Muscle of arm (tissue), 12 donors: ENCODE data around the gene REEP2. TPM values are rescaled to one million over a fixed set of nuclear protein-coding genes. Genes with fewer than 3 reads are reported as not detected.
A peak's percentile ranks its signal among the peaks of the same experiment; 100 is the strongest.

Experiments used
- DNase-seq: peaks from one replicate; pipeline ENCODE4 v3.0.0-alpha.2; 2013
- polyA plus RNA-seq, 12 donors: library from polyadenylated mRNA; unstranded; fragments of 120-200 nt; gene quantifications; one replicate each; pipeline ENCODE4 v1.2.1, GENCODE V29; 2013; ENCODE audit not compliant: insufficient read length in 12 of 12

REEP2 gene
- polyA plus RNA-seq, 12 donors, result 10.6 to 35.2 (median 15.8) TPM; not detected in 1

GRCh38 chr5:138445547-138446271 lies 6.9 kb downstream of the REEP2 start:
- no peak for DNase-seq

DNA sequence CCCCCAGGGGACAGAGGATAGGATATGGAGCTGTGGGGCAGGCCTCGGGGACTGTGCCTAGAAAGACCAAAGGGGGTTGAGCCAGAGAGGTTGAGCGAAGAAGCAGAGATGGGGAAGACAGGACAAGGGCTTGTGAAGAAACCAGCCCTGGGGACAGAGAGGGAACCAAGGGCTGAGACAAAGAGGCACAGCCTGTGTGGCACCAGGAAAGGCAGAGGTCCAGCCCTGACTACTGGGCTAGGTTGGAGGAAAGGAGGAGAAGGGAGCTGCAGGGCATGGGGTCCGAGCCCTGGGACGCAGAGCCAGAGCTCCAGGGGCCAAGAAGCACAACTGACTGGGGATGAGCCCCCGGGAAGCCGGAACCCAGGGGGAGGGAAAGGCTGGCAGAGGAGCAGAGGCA lies 9.2 kb downstream of the REEP2 start:
- DNase-seq, result no peak

GRCh38 chr5:138448481-138449398 lies 9.9 kb downstream of the REEP2 start:
- DNase-seq, result no peak

GRCh38 chr5:138449501-138450239 lies 10.8 kb downstream of the REEP2 start:
- peak; percentile 92 for DNase-seq

DNA sequence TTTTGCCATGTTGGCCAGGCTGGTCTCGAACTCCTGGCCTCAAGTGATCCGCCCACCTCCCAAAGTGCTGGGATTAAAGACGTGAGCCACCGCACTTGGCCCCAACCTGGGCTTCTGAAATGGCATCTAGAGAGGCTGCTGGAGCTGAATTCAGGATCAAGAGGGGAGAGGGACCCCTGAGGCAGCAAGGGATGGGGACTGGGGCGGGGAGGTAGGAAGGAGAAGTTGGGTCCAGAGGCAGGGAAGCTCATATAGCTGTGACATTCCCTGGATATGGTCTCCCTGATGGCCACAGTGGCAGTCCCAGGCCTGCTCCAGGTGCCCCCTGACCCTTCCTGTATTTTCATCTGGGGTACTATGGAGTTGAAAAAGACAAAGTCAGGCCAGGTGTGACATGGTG lies 12.1 kb downstream of the REEP2 start:
- no peak for DNase-seq

DNA sequence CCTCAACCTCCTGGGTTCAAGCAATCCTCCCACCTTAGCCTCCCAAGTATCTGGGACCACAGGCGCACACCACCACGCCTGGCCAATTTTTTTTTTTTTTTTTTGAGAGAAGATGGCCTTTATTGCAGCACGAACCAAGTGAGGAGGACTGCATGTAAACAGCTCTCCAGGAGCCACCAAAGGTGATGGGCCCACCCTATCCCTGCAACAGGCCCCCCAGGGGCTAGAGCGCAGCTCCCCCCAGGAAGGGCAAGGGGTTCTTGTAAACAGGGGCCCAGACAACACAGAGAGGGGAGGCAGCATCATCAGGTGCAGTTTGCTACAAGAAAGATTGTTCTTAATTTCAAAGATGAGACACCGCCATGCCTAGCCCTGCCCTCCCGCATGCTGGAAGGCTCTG lies 13.9 kb downstream of the REEP2 start:
- DNase-seq, result no peak

DNA sequence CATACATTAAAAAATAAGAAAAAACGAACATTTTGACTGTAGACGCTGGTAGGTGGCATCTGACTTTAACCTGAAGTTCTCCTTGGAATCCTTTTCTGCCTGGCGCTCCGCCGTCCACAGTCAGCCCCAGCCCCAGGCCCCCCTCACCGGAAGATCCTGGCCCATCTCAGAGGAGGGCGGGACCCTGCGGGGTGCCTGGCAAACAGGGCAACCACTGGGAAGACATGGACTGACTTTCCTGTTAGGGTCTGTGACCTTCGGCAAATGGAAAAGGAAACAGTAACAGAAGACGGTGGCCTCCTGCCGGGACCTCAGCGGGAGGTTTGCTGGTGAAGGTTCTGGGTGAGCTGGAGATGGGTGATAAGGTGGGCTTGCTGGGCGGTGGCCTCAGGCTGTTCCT lies 14.7 kb downstream of the REEP2 start:
- no peak for DNase-seq

DNA sequence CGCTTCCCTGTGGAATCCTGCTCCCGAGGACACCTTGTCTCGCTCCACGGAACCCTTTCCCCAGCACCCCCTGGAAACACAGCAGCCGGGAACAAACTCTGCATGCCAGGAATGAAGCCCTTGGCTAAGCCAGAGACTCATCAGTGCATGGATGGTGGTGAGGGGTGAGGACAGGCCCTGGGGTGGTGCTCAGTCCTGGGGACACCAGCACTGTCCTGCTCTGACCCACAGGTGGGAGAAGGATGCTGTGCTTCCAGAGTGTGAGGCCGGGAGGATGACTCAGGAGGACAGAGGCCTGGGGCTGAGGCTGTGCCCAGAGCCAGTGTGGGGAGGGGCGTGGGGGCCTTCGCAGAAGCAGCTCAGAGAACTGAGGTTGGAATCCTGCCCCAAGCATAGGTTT lies 15.3 kb downstream of the REEP2 start:
- DNase-seq, result no peak

DNA sequence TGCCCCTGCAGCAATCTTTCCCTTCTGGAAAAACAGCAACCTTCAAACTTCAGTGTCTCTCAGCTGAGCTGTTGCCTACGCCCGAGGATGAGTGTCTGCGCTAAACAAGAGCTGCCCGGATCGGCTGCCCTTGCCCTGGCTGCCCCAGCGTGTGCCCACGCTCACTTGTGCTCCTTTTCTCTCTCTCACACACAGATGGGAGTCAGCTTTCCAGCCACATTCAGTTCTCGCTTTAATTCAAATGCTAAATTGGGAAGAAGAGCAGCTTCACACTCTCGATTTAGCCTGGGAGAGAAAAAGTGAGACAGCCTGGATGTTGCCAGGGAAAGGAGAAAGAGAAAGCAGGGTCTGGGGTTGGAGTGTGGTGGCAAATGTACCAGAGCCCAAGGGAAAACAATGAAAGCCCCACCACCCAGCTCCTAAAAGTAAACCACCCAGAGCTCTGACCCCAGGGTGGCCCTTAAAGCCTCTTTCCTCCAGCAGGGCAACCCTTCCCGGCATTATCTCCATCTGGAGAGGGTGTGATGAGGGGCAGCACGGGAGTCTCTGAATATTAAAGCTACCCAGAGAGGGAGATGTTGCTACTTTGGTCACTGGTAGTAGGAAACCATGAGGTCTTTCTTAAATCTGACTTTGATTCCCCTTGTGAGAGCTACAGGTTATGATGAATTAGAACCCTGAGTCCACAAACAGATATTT lies 16.5 kb downstream of the REEP2 start:
- no peak for DNase-seq

- no peak for DNase-seq
These were observed 18.8 kb downstream of the REEP2 start for GRCh38 chr5:138457531-138458275.

- DNase-seq, result no peak
These were observed 19.5 kb downstream of the REEP2 start for GRCh38 chr5:138458384-138458783.

GRCh38 chr5:138458856-138459255 lies 20.0 kb downstream of the REEP2 start:
- DNase-seq, result no peak

DNA sequence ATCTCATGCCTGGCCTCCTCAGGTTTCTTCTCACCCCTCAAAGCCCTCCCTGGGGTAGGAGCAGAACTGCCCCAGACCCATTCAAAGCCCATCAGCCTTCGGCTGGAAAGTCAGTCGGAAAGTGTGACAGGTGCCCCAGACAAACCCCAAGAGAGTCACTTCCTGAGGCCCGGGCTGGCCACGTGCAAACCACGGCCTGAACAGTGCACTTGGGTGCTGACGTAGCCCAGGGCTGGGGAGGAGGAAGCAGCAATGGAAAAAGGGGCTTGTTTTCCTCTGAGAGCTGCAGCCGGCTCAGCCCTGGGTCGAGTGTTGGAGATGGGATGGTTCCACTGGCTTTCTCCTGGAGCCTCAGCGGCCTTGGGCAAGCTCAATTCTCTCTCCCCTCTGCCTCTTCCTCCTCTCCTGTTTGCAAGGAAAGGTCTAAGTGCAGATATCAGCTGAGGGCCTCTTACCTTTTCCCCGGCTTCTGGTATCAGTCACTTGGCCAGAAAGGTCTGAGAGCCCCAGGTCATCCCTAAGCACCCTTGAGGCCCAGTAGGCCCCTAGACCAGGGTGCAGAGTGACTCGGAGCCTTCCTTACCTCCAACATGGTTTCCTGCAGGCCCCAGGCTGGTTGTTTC lies 20.6 kb downstream of the REEP2 start:
- no peak for DNase-seq

DNA sequence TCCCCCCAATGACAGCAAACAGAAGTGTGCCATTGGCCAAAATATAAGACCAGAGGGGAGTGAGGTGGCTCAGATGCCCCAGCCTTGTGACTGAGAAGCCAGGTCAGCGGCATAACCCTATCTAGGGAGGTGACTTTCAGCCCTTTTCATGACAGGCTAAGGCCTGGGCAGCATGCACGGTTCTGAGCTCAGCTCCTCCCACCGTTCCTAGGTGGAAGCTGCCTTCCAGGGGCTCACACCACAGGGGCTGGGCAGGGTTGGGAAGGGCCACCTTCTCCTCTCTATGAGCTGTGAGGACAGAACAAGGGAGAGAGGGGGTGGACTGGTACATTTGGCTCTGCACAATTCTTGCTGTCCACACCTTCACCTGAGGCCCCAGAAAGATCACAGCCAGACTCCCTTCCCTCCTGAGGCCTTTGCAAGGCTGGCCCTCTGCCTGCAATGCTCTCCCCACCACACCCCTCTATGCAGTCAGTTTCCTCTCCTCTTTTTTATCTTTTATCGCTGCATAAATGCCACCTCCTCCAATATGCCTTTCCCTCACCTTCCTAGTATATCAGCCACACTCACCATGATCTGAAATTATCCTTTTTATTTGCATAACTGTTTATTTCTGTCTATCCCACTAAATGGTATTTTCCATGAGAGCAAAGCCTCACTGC lies 21.3 kb downstream of the REEP2 start:
- DNase-seq, result no peak

DNA sequence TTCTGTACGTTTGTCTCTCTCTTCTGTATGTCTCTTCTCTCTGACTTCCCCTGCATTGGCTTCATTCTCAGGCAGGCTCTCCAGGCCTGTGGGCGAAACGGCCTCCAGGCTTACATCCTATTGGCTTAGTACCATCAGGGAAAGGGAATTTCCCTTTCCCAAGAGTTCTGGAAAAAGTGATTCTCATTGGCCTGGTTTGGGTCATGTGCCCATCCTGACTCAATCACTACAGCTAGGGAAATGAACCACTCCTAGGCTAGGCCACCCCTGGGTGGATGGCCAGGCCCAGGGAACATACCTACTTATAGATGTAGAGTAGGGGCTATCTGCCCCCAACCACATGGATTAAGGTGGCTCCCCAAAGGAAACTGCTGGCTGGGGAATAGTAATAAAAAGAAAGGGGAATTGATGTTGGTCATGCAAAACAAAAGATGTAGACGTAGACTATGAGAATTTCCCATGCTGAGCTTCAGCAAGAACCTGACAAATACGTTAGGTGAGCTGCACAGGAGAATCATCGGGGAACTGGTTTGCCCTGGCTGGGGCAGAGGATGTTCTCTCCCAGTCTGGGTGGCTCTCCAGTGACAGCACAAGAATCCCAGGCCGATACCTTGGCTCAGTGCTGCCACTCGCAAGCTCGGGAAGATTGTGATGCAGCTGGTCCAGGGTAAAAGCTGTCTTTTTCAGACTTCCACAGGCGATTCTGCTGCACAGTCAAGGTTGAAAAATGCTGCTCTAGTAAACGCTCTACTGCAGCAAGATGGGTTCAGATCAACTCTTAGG lies 22.7 kb downstream of the REEP2 start:
- no peak for DNase-seq

DNA sequence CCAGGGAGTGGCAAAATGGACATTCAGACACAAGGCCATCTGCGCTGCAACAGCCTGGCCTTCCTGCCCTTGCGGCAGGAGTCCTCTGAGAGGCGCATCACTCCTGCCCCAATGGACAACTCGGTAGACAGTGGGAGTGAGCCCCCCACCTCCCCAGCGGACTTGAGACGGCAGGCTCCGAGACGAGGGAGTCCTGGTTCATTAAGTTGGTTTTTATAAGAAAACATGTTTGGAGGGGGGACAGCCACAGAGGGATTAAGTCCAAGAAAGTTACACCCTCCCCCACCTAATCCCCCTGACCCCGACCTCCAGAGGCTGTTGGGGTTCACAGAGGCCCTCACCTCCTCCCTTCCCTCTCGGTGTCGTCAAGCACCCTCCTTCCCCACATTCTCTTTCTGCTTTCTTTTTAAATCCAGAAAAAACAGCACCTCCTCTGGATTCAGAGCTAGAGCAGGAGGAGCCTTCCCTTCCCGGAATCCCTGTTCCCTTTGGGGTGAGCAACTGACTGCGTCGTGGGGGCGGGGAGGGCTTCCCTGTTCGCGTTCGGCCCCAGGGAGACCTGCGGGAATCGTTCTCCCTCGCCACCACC lies 24.7 kb downstream of the REEP2 start:
- DNase-seq, result no peak

DNA sequence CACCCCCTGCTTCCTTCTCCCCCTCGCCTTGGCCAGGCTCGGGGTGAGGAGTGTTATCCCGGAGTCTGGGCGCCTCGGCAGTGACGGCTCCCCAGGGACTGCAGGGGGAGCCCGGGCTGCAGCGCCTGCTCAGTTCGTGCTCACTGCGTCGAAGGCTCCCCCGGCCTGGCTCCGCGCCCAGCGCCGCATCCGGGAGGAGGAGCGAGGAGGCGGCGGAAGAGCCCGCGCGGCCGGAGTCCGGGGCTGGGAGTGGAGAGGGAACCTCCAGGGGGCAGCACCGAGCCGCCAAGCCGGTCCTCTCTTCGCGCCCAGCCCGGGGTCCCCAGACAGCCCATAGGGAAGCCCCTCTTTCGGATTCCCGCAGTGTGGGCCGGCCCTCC lies 25.1 kb downstream of the REEP2 start:
- DNase-seq, result peak; percentile 98

- peak; percentile 99 for DNase-seq
These were observed 25.8 kb downstream of the REEP2 start for GRCh38 chr5:138464388-138465260.
